Measurements from ENCODE around the gene MRPL50.

Gene MRPL50

GRCh38 chr9:101398068-101398929 lies at the start of gene MRPL50, which contains the start of gene ZNF189:
MRPL50 (minus strand) TSS chr9:101398618; CDS start chr9:101398592, 26 bp downstream.
ZNF189 (plus strand) TSS chr9:101398851; CDS start chr9:101399157, 306 bp downstream.
- DNase-seq (ENCODE audit: low read depth), result peak; percentile 95

- DNase-seq (ENCODE audit: low read depth), result no peak
Measured at GRCh38 chr9:101446732-101447131, 48.3 kb upstream of the MRPL50 start.

GRCh38 chr9:101445353-101446029 lies 47.1 kb upstream of the MRPL50 start:
- DNase-seq (ENCODE audit: low read depth), result no peak

- no peak for DNase-seq (ENCODE audit: low read depth)
Measured at GRCh38 chr9:101443364-101443771, 45.0 kb upstream of the MRPL50 start.

GRCh38 chr9:101442736-101443135 lies 44.3 kb upstream of the MRPL50 start:
- no peak for DNase-seq (ENCODE audit: low read depth)

- no peak for DNase-seq (ENCODE audit: low read depth)
Measured at GRCh38 chr9:101442318-101442717, 43.9 kb upstream of the MRPL50 start.

- DNase-seq (ENCODE audit: low read depth), result no peak
Measured at GRCh38 chr9:101440714-101441230, 42.4 kb upstream of the MRPL50 start.

GRCh38 chr9:101438523-101438922 lies 40.1 kb upstream of the MRPL50 start:
- no peak for DNase-seq (ENCODE audit: low read depth)

- DNase-seq (ENCODE audit: low read depth), result no peak
Measured at GRCh38 chr9:101437806-101438232, 39.4 kb upstream of the MRPL50 start.

- no peak for DNase-seq (ENCODE audit: low read depth)
Measured at GRCh38 chr9:101435601-101436079, 37.2 kb upstream of the MRPL50 start, which contains the start of gene ALDOB. ALDOB (minus strand) TSS chr9:101435774; CDS start chr9:101430887, 4,887 bp downstream.

GRCh38 chr9:101434998-101435397 lies 36.6 kb upstream of the MRPL50 start:
- no peak for DNase-seq (ENCODE audit: low read depth)

GRCh38 chr9:101433229-101433628 lies 34.8 kb upstream of the MRPL50 start:
- DNase-seq (ENCODE audit: low read depth), result no peak

- no peak for DNase-seq (ENCODE audit: low read depth)
Measured at GRCh38 chr9:101432740-101433139, 34.3 kb upstream of the MRPL50 start.

- DNase-seq (ENCODE audit: low read depth), result no peak
Measured at GRCh38 chr9:101432171-101432570, 33.8 kb upstream of the MRPL50 start.

- DNase-seq (ENCODE audit: low read depth), result no peak
Measured at GRCh38 chr9:101429736-101430135, 31.3 kb upstream of the MRPL50 start.

- DNase-seq (ENCODE audit: low read depth), result no peak
Measured at GRCh38 chr9:101428909-101429308, 30.5 kb upstream of the MRPL50 start.

- DNase-seq (ENCODE audit: low read depth), result no peak
Measured at GRCh38 chr9:101427957-101428655, 29.7 kb upstream of the MRPL50 start.

- no peak for DNase-seq (ENCODE audit: low read depth)
Measured at GRCh38 chr9:101427358-101427757, 28.9 kb upstream of the MRPL50 start.

- DNase-seq (ENCODE audit: low read depth), result no peak
Measured at GRCh38 chr9:101421653-101422065, 23.2 kb upstream of the MRPL50 start.

GRCh38 chr9:101419863-101420262 lies 21.4 kb upstream of the MRPL50 start:
- no peak for DNase-seq (ENCODE audit: low read depth)

- DNase-seq (ENCODE audit: low read depth), result peak; percentile 5
Measured at GRCh38 chr9:101418518-101419430, 20.4 kb upstream of the MRPL50 start.
